ENCODE measurements around the gene NEMP2.

Gene NEMP2, protein sequence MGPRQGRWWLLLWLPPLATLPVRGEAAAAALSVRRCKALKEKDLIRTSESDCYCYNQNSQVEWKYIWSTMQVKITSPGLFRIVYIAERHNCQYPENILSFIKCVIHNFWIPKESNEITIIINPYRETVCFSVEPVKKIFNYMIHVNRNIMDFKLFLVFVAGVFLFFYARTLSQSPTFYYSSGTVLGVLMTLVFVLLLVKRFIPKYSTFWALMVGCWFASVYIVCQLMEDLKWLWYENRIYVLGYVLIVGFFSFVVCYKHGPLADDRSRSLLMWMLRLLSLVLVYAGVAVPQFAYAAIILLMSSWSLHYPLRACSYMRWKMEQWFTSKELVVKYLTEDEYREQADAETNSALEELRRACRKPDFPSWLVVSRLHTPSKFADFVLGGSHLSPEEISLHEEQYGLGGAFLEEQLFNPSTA

GRCh38 chr2:190534310-190535120 is at the start of gene NEMP2:
TSS of gene NEMP2 (minus strand) at chr2:190534722. CDS start at chr2:190534655, 67 bp downstream.
- peak; percentile 78 for DNase-seq

- no peak for DNase-seq
Observed at GRCh38 chr2:190583507-190584337, 49.2 kb upstream of the NEMP2 start.

DNA sequence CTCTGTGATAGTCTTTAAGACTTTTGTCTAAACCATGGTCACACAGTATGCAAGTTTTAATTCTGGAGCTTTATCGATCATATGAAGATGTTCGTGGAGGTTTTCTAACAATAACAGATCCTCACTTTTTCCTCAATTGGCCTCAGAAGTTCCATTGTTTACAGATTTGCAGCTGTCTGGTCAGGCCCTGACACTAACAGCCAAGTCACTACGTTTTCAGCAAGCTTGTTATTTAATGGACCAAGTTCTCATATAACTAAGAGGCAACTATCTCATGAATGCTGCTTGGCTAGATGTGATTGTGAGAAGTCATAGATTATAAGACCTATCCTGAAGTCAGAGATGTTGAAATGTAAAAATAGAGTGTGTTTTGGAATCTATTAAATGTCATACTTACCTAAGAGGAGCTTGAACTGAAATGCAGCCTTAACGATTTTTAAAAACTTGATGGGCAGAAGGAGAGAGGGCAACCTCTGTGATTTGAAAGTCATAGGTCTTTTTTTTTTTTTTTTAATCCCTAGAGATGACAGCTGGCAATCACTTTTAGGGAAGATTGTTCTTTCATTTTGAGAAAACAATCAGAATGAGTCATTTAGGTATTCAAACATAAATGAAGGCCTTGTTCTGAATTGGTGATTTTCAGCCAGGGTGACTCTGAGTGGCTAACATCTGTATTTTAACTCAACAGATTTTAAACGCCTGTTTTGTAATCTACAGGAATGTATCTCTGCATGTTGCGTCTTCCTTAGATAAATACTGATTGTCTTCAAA is 48.4 kb upstream of the NEMP2 start:
- no peak for DNase-seq

DNA sequence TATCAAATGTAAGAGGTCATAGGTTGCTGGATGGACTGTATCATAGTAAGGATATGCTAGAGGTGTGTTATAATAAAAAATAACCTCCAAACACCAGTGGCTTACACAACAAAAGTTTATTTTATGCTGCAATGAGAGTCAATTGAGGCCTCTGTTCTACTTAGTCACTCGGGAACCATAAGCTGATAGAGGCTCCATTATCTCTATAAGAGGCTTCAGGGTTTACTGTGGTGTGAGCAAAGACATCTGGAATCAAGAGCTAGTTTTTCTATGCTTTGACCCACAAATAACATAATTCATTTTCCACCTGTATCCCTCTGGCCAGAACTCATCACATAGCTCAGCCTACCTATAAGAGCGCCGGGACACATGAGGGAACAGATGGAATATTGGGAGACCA is 47.5 kb upstream of the NEMP2 start:
- no peak for DNase-seq

- no peak for DNase-seq
Observed at GRCh38 chr2:190579915-190580846, 45.7 kb upstream of the NEMP2 start.

- no peak for DNase-seq
Observed at GRCh38 chr2:190579058-190579410, 44.5 kb upstream of the NEMP2 start.

GRCh38 chr2:190578158-190579057 is 43.9 kb upstream of the NEMP2 start:
- DNase-seq = no peak

DNA sequence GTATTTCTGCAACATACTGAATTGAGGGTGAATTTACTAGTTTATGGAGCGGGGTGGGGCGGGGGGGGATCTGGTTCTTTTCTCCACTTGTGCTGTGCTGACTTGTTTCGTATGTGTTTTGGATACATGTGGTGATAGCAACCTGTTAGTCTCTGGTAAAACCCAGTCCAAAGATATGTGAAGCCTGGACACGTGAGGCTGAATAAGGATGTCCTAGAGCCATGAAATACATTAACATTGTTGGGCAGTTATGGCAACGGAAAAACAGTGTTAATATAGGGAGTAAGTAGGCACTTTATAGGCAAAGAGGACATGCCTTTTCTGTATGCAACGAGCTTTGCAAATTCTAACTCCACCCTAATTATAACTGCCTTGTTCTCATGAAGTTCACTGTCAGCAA is 42.1 kb upstream of the NEMP2 start:
- DNase-seq = no peak

DNA sequence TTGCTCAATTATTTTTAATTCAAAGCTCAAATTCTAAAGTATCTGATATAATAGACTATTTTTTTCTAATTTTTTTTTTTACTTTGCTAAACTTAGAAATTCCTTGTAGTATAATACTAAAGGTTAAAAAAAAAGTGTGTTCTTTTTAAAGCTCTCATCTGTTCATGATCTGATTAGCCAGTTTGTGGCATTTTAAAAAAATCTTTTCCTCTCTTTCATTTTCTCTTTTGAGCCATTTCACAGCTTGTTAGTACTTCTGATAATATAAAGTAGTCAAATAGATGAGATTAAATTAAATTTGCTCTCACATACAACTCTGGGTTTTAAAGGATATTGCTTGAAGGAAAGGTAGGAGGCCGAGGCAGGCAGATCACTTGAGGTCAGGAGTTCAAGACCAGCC is 40.7 kb upstream of the NEMP2 start:
- no peak for DNase-seq

GRCh38 chr2:190574169-190574568 is 39.6 kb upstream of the NEMP2 start:
- DNase-seq = no peak

- no peak for DNase-seq
Observed at GRCh38 chr2:190572246-190572645, 37.7 kb upstream of the NEMP2 start.

GRCh38 chr2:190571686-190572085 is 37.2 kb upstream of the NEMP2 start:
- no peak for DNase-seq

GRCh38 chr2:190570871-190571270 is 36.3 kb upstream of the NEMP2 start:
- DNase-seq = no peak

DNA sequence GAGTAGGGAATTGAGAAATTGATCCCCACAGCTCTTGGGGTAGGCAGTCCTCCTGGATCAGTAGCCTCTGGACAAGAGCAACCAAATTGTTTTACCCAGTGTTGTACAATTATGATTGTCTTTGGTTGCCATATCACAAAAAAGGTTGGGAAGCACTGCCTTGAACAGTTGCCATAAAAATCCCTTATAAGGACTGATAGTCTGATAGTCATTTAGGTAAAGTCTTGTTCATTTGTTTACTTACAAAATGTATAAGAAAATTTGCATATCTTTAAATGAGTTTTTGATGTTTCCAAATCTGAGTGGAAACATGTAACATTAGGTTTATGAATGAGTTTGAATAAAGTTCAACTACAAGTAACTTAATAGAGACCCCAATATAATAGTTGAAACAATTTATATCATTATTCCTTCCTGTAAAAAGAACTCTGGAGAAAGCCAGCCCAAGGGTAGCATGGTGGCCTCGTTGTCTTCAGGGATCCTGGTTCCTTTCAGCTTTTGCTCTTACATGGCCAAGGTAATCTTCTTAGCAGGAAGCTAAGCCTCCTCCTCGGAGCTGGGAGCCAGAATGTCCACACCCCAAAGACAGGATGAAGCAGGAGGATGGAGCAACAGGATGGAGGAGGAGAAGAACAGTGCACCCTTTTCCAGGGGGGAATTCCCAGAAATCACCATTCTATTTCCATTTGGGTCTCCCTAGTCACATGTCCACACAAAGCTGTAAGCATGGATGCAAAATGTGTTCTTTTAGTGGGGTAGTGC is 35.7 kb upstream of the NEMP2 start:
- DNase-seq = no peak

- DNase-seq = no peak
Observed at GRCh38 chr2:190564838-190565237, 30.3 kb upstream of the NEMP2 start.

GRCh38 chr2:190563646-190564045 is 29.1 kb upstream of the NEMP2 start:
- no peak for DNase-seq

- DNase-seq = peak; percentile 55
Observed at GRCh38 chr2:190563109-190563508, 28.6 kb upstream of the NEMP2 start.

DNA sequence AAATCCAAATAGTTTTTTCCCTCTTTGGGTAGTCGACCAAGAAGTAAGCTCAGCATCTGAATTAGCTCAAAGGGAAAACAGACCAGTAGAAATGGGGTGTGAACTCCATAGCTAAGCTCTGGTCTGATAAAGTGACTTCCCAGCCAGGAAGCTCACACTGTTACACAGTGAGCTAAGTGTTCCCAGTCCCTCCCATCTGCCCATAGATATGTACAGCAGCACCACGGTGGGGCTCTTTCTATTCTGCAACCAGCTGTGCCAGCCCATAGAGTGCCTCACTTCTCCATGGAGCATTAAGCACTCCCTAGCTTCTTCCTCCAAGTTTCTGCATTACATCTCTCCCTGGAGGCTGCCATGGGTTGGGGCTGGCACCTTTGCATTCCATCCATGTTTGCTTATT is 27.6 kb upstream of the NEMP2 start:
- no peak for DNase-seq

GRCh38 chr2:190561094-190561493 is 26.6 kb upstream of the NEMP2 start:
- DNase-seq = no peak

Measured in stimulated activated CD4-positive, alpha-beta T cell treated with anti-CD3 and anti-CD28 coated beads, Interleukin-4, amount 100 ng/mL, for 1 hour (primary cell).